HG02981 (cell line): ENCODE measurements around the gene LRFN3.
"Not testable (repeated sequence)": the region's sequence is repeated elsewhere in the genome, so short reads cannot be mapped to it uniquely, and the experiment has no call there.

Source experiments
- ATAC-seq: cut with Tn5 transposase; IDR thresholded peaks from one replicate; pipeline ENCODE4 v1.9.1; 2021; ENCODE audit warnings: mild to moderate bottlenecking, moderate library complexity; ENCODE audit not compliant: unreplicated experiment

The LRFN3 gene

DNA sequence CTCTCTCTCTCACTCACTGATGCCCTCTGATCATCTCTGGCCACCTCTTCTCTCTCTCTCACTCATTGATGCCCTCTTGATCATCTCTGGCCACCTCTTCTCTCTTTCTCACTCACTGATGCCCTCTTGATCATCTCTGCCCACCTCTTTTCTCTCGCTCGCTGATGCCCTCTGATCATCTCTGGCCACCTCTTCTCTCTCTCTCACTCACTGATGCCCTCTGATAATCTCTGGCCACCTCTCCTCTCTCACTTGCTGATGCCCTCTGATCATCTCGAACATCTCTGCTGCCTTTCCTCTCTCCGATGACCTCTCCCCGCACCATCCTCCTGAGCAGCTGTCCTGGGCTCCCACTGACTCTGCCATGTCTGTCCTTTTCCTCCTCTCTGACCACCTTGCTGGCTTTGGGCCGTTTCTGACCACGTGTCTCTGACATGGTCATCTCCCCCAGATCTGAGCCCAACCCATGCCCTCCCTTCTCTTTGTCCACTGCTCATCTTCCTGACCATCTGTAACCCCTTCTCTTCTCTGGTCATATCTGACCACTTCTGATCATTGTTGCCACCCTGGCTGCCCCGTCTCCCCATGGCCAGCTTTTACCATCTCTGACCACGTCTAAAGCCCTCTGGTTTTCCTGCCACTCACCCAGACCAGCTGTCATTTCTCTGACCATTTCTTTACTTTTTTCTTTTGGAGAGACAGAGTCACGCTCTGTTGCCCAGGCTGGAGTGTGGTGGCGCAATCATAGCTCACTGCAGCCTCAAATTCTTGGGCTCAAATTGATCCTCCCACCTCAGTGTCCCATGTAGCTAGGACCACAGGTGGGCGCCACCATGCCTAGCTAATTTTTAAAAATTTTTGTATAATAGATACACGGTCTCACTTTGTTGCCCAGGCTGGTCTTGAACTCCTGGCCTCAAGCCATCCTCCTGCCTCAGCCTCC is 2.4 kb downstream of the LRFN3 start:
- no peak for ATAC-seq

DNA sequence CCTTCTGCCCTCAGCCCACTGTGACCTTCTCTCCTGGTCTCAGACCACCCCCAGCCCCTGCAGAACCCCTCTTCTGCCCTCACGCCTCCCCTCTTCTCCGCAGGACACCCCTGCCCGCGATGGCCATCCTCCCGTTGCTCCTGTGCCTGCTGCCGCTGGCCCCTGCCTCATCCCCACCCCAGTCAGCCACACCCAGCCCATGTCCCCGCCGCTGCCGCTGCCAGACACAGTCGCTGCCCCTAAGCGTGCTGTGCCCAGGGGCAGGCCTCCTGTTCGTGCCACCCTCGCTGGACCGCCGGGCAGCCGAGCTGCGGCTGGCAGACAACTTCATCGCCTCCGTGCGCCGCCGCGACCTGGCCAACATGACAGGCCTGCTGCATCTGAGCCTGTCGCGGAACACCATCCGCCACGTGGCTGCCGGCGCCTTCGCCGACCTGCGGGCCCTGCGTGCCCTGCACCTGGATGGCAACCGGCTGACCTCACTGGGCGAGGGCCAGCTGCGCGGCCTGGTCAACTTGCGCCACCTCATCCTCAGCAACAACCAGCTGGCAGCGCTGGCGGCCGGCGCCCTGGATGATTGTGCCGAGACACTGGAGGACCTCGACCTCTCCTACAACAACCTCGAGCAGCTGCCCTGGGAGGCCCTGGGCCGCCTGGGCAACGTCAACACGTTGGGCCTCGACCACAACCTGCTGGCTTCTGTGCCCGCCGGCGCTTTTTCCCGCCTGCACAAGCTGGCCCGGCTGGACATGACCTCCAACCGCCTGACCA is 3.3 kb downstream of the LRFN3 start:
- no peak for ATAC-seq

DNA sequence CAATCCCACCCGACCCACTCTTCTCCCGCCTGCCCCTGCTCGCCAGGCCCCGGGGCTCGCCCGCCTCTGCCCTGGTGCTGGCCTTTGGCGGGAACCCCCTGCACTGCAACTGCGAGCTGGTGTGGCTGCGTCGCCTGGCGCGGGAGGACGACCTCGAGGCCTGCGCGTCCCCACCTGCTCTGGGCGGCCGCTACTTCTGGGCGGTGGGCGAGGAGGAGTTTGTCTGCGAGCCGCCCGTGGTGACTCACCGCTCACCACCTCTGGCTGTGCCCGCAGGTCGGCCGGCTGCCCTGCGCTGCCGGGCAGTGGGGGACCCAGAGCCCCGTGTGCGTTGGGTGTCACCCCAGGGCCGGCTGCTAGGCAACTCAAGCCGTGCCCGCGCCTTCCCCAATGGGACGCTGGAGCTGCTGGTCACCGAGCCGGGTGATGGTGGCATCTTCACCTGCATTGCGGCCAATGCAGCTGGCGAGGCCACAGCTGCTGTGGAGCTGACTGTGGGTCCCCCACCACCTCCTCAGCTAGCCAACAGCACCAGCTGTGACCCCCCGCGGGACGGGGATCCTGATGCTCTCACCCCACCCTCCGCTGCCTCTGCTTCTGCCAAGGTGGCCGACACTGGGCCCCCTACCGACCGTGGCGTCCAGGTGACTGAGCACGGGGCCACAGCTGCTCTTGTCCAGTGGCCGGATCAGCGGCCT is 4.1 kb downstream of the LRFN3 start:
- ATAC-seq = no peak

DNA sequence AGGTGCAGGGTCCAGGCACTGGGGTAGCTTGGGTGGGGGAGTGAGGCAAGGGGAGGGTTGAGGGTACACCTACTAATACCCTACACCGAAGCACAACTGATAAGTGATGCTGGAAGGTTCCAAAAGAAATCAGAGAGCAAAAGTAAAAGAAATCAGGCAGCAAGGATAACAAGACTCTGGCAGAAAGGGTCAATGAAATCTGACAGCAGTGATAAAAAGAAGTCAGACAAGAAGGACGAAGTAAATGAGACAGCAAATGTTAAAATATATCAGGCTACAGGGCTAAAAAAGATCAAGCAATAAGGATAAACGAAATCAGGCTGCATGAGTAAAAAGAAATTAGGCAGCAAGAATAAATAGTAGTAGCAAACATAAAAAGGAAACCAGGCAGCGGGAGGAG is 4.7 kb downstream of the LRFN3 start:
- no peak for ATAC-seq

DNA sequence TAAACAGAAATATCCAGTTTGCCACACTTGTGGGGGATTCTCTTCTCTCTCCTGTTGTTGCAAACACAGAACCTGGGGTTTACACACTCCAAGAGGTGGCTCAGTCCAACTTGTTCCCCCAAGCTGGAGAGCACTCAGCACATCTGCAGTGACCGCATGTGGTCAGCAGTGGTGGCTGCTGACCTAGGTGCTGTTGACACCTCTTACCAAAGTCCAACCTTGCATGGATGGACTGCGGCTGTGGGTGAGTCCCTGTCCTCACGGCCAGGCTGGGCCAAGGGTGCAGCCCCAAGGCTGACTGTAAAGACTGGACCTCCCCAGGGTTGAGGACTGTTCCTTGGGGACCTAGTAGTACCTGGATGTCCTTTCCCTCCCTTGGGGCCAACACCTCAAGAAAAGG is 6.1 kb downstream of the LRFN3 start:
- no peak for ATAC-seq

DNA sequence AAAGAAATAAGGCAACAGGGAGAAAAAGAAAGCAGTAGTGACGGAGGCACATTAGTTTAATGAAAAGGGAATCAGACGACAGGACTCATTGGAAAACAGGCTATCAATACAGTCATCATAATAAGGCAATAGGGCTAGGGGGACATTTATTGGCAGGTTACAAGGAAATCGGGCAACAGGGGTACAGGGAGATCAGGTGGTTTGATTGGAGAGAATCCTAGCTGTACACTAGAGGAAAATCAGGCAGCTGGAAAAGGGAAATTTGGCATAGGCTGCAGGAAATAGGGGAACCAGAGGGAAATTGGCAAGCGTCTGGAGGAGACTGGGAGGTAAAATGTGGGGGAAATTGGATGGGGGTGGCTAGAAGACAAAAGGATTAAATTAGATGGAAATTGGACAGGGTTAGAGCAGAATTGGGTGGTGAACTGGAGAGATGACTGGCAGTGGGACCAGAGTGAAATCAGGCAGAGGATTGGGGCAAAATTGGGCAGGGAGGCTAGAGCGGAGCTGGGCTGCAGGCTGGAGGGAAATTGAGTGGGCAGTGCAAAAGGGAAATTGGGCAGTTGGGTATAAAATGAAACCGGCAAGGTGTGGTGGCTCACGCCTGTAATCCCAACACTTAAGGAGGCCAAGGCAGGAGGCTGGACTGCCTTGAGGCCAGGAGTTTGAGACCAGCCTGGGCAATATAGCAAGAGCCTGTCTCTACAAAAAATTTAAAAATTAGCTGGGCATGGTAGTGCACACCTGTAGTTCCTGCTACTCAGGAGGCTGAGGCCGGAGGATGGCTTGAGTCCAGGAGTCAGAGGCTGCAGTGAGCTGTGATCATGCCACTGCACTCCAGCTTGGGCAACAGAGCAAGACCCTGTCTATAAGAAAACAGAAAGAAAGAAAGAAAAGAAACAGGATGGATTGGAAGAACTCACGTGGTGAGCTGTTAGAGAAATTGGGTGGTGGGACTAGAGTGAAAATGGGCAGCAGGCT is 7.4 kb downstream of the LRFN3 start:
- ATAC-seq = no peak

DNA sequence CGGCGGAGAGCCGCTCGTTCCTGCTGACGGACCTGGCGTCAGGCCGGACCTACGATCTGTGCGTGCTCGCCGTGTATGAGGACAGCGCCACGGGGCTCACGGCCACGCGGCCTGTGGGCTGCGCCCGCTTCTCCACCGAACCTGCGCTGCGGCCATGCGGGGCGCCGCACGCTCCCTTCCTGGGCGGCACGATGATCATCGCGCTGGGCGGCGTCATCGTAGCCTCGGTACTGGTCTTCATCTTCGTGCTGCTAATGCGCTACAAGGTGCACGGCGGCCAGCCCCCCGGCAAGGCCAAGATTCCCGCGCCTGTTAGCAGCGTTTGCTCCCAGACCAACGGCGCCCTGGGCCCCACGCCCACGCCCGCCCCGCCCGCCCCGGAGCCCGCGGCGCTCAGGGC is 8.4 kb downstream of the LRFN3 start:
- no peak for ATAC-seq

DNA sequence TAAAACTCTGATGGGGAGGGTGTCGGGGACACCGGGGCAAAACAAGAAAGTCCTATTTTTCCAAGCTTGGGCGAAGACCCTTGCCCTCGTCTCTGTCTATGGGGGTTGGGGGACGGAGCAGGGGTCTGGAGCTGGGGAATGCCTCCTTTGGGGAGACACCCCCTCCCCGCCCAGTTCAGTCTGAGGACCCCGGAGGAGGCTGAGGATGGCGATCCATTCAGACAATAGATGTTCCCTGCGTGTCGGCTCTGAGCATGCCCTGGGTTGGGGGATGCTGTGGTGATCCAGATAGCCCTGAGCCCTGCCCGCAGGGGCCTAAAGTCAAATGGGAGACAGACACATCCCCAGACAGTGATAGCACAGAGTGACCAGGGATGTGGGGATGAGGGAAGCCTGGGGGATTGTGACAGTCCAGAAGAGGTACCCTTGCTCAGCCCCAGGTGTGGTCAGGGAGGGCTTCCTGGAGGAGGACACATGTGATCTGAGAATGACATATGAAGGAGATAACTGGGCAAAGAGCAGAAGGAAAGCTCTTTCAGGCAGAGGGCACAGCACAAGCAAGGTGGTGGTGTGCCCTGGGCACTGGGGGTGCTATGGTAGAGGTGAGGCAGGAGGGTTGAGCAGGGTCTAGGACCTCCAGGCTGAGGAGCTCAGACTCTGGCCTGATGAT is 9.1 kb downstream of the LRFN3 start:
- ATAC-seq = no peak

DNA sequence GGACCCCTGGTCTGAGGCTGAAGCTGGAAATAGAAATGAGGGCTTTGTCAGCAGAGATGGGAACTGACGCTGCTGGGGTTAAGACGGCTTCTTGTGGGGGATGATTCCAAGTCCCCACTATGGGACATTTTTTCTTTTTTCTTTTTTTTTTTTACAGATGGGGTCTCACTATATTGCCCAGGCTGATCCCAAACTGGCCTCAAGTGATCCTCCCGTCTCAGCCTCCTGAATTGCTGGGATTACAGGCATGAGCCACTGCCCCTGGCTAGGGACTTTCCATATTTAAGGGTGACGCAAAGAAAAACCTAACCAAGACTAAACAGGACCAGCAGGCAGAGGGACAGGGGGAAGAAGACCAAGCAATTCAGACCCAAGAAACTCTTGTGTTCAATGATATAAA is 10.0 kb downstream of the LRFN3 start:
- ATAC-seq = no peak

DNA sequence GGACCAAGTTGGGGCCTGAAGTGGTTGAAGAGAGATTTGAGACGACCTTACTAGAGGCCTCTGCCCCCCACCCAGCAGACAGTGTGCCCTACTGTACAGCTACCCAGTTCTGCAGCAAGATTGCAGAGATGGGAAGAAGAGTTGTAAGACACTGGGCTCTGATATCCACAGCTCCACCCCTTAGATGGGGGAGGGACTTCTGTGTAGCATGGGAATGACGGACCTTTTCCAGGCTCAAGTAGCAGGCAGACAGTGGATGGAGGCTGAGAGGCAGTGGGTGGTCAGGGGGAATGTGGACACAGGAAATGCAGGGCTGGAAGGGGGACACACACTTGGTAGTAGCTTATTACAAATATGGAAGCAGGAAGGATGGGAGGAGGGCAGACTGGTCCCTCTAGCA is 13.0 kb downstream of the LRFN3 start:
- no peak for ATAC-seq

DNA sequence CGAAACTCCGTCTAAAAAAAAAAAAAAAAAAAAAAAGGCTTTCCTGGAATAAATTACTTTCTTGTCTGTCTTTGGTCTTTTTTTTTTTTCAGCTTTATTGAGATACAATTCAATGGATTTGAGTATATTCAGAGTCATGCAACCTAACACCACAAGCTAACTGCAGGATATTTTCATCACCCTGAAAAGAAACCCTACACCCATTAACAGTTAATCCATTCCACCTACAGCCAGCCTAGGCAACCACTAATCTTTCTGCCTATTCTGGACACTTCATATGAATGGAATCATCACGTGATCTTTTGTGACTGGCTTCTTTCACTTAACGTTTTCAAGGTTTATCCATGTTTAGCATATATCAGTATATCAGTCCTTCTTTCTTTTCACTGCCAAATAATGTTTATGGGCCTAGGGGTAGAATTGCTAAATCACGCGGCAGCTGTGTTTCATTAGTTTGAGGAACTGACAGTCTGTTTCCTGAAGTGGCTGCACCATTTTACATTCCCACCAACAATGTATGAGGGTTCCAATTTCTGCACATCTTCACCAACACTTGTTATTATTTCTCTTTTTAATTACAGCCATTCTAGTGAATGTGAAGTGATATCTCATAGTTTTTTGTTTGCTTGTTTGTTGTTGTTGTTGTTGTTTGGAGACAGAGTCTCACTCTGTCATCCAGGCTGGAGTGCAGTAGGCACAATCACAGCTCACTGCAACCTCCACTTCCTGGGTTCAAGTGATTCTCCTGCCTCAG is 19.9 kb downstream of the LRFN3 start:
- ATAC-seq = no peak

DNA sequence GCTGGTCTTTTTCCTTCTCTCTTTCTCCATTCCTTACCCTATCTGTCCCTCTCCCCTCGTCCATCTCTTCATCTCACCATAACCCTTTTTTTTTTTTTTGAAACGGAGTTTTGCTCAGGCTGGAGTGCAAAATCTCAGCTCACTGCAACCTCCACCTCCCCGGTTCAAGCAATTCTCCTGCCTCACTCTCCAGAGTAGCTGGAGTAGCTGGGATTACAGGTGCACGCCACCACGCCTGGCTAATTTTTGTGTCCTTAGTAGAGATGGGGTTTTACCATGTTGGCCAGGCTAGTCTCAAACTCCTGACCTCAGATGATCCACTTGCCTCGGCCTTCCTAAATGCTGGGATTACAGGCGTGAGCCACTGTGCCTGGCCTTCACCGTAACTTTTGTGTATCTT is 21.2 kb downstream of the LRFN3 start:
- ATAC-seq = not testable (repeated sequence)

DNA sequence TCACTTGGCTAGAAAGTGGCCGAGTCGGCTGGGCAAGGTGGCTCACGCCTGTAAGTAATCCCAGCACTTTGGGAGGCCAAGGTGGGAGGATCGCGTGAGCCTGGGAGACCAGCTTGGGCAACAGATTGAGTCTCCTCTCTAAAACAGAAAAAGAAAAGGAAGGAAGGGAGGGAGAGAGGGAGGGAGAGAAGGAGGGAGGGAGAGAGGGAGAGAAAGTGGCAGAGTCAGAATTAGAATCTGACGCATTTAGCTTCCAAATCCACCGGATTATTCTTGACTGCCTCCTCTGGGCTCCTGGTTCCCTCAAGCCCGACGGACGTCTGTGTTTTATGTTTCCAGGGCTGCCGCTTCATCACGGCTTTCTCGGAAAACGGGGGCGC is 22.5 kb downstream of the LRFN3 start:
- no peak for ATAC-seq

DNA sequence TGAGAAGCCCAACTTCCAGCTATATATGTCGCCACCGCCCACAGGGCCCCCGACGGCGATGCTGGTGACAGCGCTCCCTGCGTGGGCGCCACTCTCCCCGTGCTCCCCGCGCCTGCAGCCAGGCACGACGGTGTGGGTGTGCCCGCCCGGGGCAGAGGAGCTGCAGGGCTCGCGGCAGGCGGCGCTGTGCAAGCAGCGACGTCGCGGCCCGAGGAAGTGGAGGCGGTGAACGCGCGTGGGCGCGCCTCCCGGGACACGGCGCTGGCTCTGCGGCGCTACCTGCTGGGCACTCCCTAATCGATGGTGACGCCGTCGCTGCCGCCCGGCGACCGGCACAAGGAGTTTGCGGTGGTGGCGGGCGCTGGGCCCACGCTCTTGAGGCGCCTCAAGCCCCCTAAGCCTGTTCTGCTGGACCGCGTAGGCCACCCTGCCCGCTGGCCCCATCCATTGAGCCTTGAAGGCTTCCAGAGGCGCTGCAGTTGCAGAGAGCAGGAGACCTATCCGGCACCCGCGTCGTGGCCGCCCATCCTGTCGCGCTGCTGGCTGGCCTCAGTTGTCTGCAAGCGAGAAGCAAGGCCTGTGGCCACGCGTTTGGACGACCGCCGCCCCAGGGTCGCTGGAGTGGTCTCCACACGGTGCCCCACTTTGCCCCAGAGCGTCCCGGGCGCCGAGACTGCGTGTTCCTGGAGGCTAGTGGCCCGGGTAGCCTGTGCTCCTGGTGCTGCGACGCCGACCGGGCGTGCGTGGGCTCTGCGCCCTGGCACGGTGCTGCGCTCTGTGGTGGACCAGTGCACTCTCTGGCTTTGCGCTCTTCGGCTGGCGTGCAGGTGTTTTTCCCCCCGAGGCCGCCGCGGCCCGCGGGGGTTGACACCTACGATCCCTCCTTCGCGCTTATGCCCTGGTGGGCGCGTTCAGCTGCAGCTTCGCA is 23.1 kb downstream of the LRFN3 start:
- no peak for ATAC-seq

DNA sequence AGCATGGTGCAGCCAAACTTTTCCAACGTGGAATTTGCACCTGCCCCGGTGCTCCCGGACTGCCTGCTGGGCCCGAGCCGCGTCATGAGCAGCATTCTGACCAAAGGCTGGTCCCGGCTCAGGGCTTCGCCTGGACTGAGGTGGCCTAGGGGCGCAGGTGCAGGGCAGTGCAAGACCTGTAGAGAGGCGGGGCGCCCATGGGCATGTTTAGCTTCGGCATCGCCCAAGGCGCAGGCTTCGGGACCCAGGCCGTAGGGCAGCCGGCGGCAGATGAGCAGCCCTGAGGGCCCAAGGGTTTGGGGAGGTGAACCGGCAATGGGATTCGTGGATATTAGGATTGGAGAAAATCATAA is 23.8 kb downstream of the LRFN3 start:
- no peak for ATAC-seq

DNA sequence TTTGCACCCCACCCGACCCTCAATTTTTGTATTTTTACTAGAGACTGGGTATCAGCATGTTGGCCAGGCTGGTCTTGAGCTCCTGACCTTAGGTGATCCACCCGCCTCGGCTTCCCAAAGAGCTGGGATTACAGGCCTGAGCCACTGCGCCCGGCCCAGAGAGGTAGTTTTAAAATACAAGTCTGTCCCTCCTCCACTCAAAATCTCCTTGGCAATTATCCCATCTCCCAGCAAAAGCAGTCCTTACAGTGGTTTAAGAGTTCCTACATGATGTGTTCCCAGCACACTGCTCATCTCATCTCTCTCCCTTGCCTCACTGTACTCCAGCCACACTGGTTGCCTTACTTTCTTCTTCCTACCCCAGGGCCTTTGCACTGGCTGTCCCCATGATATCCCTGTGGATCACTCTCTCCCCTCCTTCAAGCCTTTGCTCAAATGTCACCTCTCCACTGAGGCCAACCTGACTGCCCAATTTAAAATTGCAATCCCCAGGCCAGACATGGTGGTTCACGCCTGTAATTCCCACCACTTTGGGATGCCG is 24.3 kb downstream of the LRFN3 start:
- no peak for ATAC-seq

DNA sequence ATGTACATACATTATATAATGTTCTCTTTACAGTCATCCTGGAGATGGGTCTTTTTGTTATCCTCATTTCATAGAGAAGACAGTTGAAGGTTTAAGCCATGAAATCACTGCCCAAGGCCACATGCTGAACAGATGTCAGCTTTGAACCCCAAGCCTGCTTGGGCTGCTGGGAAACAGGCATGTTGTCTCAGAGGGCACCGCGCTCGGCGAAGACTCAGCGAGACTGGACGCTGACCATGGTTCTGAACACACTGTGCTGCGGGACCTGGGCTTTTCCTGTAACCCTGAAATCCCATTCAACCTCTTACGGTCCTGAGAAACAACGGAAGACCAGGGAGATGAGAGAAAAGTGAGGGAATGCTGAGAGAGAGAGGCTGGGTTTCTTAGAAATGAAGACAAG is 27.3 kb downstream of the LRFN3 start:
- no peak for ATAC-seq

DNA sequence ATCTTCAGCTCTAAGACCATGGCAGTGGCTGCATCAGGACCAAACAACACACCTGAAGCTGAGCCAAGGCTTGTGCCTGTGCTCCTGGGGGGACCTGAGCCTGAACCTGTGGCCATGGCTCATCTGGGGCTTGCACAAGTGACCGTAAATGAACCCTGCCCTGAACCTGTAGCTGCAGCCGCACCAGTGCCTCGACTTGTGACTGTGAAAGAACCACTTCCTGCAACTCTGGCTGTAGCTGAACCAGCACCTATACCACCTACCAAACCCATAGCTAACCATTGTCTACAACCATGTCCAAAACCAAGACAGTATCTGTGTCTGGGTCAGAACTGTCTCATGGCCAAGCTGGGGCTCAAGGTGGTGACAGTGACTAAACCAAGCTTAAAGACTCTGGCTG is 30.6 kb downstream of the LRFN3 start:
- no peak for ATAC-seq
